D341Med (cell line): ENCODE measurements around the gene MRC2.
A peak's percentile ranks its signal among the peaks of the same experiment; 100 is the strongest.

Experiments
- DNase-seq: peaks from one replicate; pipeline ENCODE4 v3.0.0; 2012; ENCODE audit warnings: low spot score

Gene MRC2

GRCh38 chr17:62703261-62703775 is 75.8 kb downstream of the MRC2 start:
- DNase-seq, result peak; percentile 68

GRCh38 chr17:62703776-62704380 is 76.4 kb downstream of the MRC2 start:
- peak; percentile 97 for DNase-seq

- DNase-seq, result no peak
These were observed 77.0 kb downstream of the MRC2 start for GRCh38 chr17:62704381-62704971.

- peak; percentile 22 for DNase-seq
These were observed 77.8 kb downstream of the MRC2 start for GRCh38 chr17:62705156-62705777.

GRCh38 chr17:62705778-62706597 is 78.5 kb downstream of the MRC2 start:
- DNase-seq, result peak; percentile 30

GRCh38 chr17:62706598-62707424 is 79.3 kb downstream of the MRC2 start:
- DNase-seq, result peak; percentile 25

GRCh38 chr17:62707425-62707739 is 79.9 kb downstream of the MRC2 start:
- DNase-seq, result peak; percentile 18

- peak; percentile 14 for DNase-seq
These were observed 81.1 kb downstream of the MRC2 start for GRCh38 chr17:62708587-62708986.

- DNase-seq, result no peak
These were observed 84.7 kb downstream of the MRC2 start for GRCh38 chr17:62712171-62712581.

GRCh38 chr17:62713086-62713881 is 85.8 kb downstream of the MRC2 start:
- DNase-seq, result no peak

- DNase-seq, result no peak
These were observed 86.7 kb downstream of the MRC2 start for GRCh38 chr17:62714016-62714777.

- no peak for DNase-seq
These were observed 88.5 kb downstream of the MRC2 start for GRCh38 chr17:62715882-62716390.

GRCh38 chr17:62716834-62717588 is 89.5 kb downstream of the MRC2 start:
- no peak for DNase-seq

- DNase-seq, result no peak
These were observed 90.1 kb downstream of the MRC2 start for GRCh38 chr17:62717589-62717855.

- DNase-seq, result peak; percentile 10
These were observed 90.4 kb downstream of the MRC2 start for GRCh38 chr17:62717889-62718288.

- peak; percentile 14 for DNase-seq
These were observed 91.0 kb downstream of the MRC2 start for GRCh38 chr17:62718429-62718828.

GRCh38 chr17:62719586-62719985 is 92.1 kb downstream of the MRC2 start:
- DNase-seq, result no peak

- DNase-seq, result peak; percentile 34
These were observed 92.8 kb downstream of the MRC2 start for GRCh38 chr17:62720126-62720850.

- DNase-seq, result no peak
These were observed 95.2 kb downstream of the MRC2 start for GRCh38 chr17:62722625-62723024.
